Activated effector memory CD4-positive, alpha-beta T cell treated with anti-CD3 and anti-CD28 coated beads, Interleukin-2, amount 50 U/mL, for 16 hours (primary cell): ENCODE data around the gene ATF7.
"Not testable (repeated sequence)": the region's sequence is repeated elsewhere in the genome, so short reads cannot be mapped to it uniquely, and the experiment has no call there.

Experiments used
- DNase-seq: peaks from one replicate; pipeline ENCODE4 v3.0.0-alpha.2; 2020

The ATF7 gene

GRCh38 chr12:53625946-53626701 lies at the start of gene ATF7:
Gene ATF7, minus strand, starts transcription at chr12:53626382. Its CDS starts 25,382 bp downstream, at chr12:53601000.
- DNase-seq, result peak; percentile 99

- no peak for DNase-seq
These were observed 49.0 kb upstream of the ATF7 start for GRCh38 chr12:53674977-53675700.

GRCh38 chr12:53670971-53671370 lies 44.8 kb upstream of the ATF7 start:
- DNase-seq, result no peak

- no peak for DNase-seq
These were observed 44.1 kb upstream of the ATF7 start for GRCh38 chr12:53670308-53670707.

GRCh38 chr12:53667080-53667479 lies 40.9 kb upstream of the ATF7 start:
- DNase-seq, result no peak

- no peak for DNase-seq
These were observed 38.8 kb upstream of the ATF7 start for GRCh38 chr12:53664936-53665335.

- no peak for DNase-seq
These were observed 38.0 kb upstream of the ATF7 start for GRCh38 chr12:53664191-53664590.

- DNase-seq, result no peak
These were observed 33.9 kb upstream of the ATF7 start for GRCh38 chr12:53660041-53660440.

GRCh38 chr12:53659571-53659981 lies 33.4 kb upstream of the ATF7 start:
- DNase-seq, result no peak

GRCh38 chr12:53659011-53659551 lies 32.9 kb upstream of the ATF7 start:
- no peak for DNase-seq

GRCh38 chr12:53657041-53657440 lies 30.9 kb upstream of the ATF7 start:
- no peak for DNase-seq

- no peak for DNase-seq
These were observed 27.4 kb upstream of the ATF7 start for GRCh38 chr12:53653595-53653994.

GRCh38 chr12:53652366-53652765 lies 26.2 kb upstream of the ATF7 start:
- no peak for DNase-seq

GRCh38 chr12:53651737-53652136 lies 25.6 kb upstream of the ATF7 start:
- no peak for DNase-seq

- not testable (repeated sequence) for DNase-seq
These were observed 20.1 kb upstream of the ATF7 start for GRCh38 chr12:53646300-53646699.

GRCh38 chr12:53645165-53645564 lies 19.0 kb upstream of the ATF7 start:
- DNase-seq, result no peak

GRCh38 chr12:53644133-53644532 lies 18.0 kb upstream of the ATF7 start:
- DNase-seq, result no peak

- no peak for DNase-seq
These were observed 17.2 kb upstream of the ATF7 start for GRCh38 chr12:53643232-53643979.

- no peak for DNase-seq
These were observed 11.9 kb upstream of the ATF7 start for GRCh38 chr12:53638057-53638456.

- DNase-seq, result no peak
These were observed 10.5 kb upstream of the ATF7 start for GRCh38 chr12:53636641-53637040.

- DNase-seq, result not testable (repeated sequence)
These were observed 9.5 kb upstream of the ATF7 start for GRCh38 chr12:53635708-53636107.

GRCh38 chr12:53631721-53632120 lies 5.5 kb upstream of the ATF7 start:
- no peak for DNase-seq

- no peak for DNase-seq
These were observed 1.7 kb upstream of the ATF7 start for GRCh38 chr12:53627919-53628318.
